HepG2 (cell line): ENCODE results near the gene TMEM44. TPM values are rescaled to one million over a fixed set of nuclear protein-coding genes. Genes with fewer than 3 reads are reported as not detected.

ENCODE experiments used
- GPN1 ChIP-seq: sonication (generic); formaldehyde crosslinking; IDR thresholded peaks from 2 replicates; pipeline ENCODE4 v1.5.1; 2020; ENCODE audit warnings: missing genetic modification reagents, borderline replicate concordance
- GZF1 ChIP-seq: sonication (generic); formaldehyde crosslinking; IDR thresholded peaks from 2 replicates; pipeline ENCODE4 v1.5.1; 2020; ENCODE audit warnings: mild to moderate bottlenecking, missing genetic modification reagents
- KDM2A ChIP-seq: sonication (generic); formaldehyde crosslinking; IDR thresholded peaks from 2 replicates; pipeline ENCODE4 v1.4.0; 2020; ENCODE audit warnings: low read depth, missing genetic modification reagents, borderline replicate concordance
- NFKBIZ ChIP-seq: IDR thresholded peaks from 2 replicates; pipeline ENCODE4 v1.6.1; 2018; ENCODE audit warnings: missing genetic modification reagents, missing compliant biosample characterization
- PLRG1 ChIP-seq: fragments of 450-650 bp; conservative IDR thresholded peaks from 2 replicates; pipeline ENCODE4 v1.6.1; 2016
- RXRA ChIP-seq: sonication (generic); formaldehyde crosslinking; IDR thresholded peaks from 2 replicates; pipeline ENCODE4 v1.5.1; 2020; ENCODE audit warnings: missing genetic modification reagents
- SMAD3 ChIP-seq: sonication (generic); formaldehyde crosslinking; IDR thresholded peaks from 2 replicates; pipeline ENCODE4 v1.4.0; 2020; ENCODE audit warnings: missing genetic modification reagents
- TGIF2 ChIP-seq: IDR thresholded peaks from 2 replicates; pipeline ENCODE4 v1.6.1; 2016; ENCODE audit warnings: control low read depth, missing compliant biosample characterization
- UBTF ChIP-seq: sonication (generic); formaldehyde crosslinking; IDR thresholded peaks from 2 replicates; pipeline ENCODE4 v1.4.0; 2020; ENCODE audit warnings: mild to moderate bottlenecking, missing genetic modification reagents
- ZFAT ChIP-seq: sonication (generic); formaldehyde crosslinking; conservative IDR thresholded peaks from 2 replicates; pipeline ENCODE4 v1.8.1; 2023; ENCODE audit warnings: missing genetic modification reagents, inconsistent platforms
- ZNF329 ChIP-seq: sonication (generic); formaldehyde crosslinking; IDR thresholded peaks from 2 replicates; pipeline ENCODE4 v1.9.0; 2021; ENCODE audit warnings: low read depth, mild to moderate bottlenecking, missing genetic modification reagents
- ZNF333 ChIP-seq: sonication (generic); formaldehyde crosslinking; IDR thresholded peaks from 2 replicates; pipeline ENCODE4 v1.4.0; 2020; ENCODE audit warnings: mild to moderate bottlenecking, missing genetic modification reagents, borderline replicate concordance
- ZNF703 ChIP-seq: sonication (generic); formaldehyde crosslinking; IDR thresholded peaks from 2 replicates; pipeline ENCODE4 v1.5.1; 2020; ENCODE audit warnings: missing genetic modification reagents, mild to moderate bottlenecking, moderate library complexity, borderline replicate concordance
- ZNF747 ChIP-seq: sonication (generic); formaldehyde crosslinking; IDR thresholded peaks from 2 replicates; pipeline ENCODE4 v1.8.1; 2023; ENCODE audit warnings: missing genetic modification reagents, mild to moderate bottlenecking, borderline replicate concordance
- ZNF839 ChIP-seq: sonication (generic); formaldehyde crosslinking; IDR thresholded peaks from 2 replicates; pipeline ENCODE4 v1.4.0; 2020; ENCODE audit warnings: missing genetic modification reagents, mild to moderate bottlenecking, borderline replicate concordance
- ZZZ3 ChIP-seq: sonication (generic); formaldehyde crosslinking; IDR thresholded peaks from 2 replicates; pipeline ENCODE4 v1.4.0; 2020; ENCODE audit warnings: missing genetic modification reagents, mild to moderate bottlenecking, borderline replicate concordance
- polyA plus RNA-seq, 8 experiments: library from polyadenylated mRNA; depleted of rRNA in 3 of 8; stranded (reverse) in 7 of 8; unstranded in 1 of 8; fragments of >200 nt; fragmentation: Illumina TruSeq in 4 of 8; extraction: Trizol in 4 of 8; gene quantifications; 2 replicates each; pipeline versions ENCODE4 v1.2.1 to v1.2.3, GENCODE V29; 2011 to 2016; ENCODE audit warnings: low read depth in 4 of 8, missing spikeins in 1 of 8, mixed read lengths in 1 of 8; ENCODE audit not compliant: insufficient read depth in 1 of 8
- total RNA-seq, 5 experiments: library from RNA; depleted of rRNA; stranded (reverse); fragments of >200 nt; fragmentation: Illumina TruSeq; extraction: Trizol; gene quantifications; 2 replicates each; pipeline ENCODE4 v1.2.3, GENCODE V29; 2016; ENCODE audit warnings: low read depth in 1 of 5
- TF ChIP-seq, protein P1 (sequence below): sonication (generic); formaldehyde crosslinking; IDR thresholded peaks from 2 replicates; pipeline ENCODE4 v1.5.0; 2020; ENCODE audit warnings: mild to moderate bottlenecking, missing genetic modification reagents
- TF ChIP-seq, protein P2 (sequence below): IDR thresholded peaks from 2 replicates; pipeline ENCODE4 v1.6.1; 2016; ENCODE audit warnings: low read depth, control low read depth
- TF ChIP-seq, protein P3 (sequence below): sonication (generic); formaldehyde crosslinking; IDR thresholded peaks from 2 replicates; pipeline ENCODE4 v1.4.0; 2020; ENCODE audit warnings: missing genetic modification reagents
- TF ChIP-seq, protein P4 (sequence below): sonication (generic); formaldehyde crosslinking; IDR thresholded peaks from 2 replicates; pipeline ENCODE4 v1.5.0; 2020; ENCODE audit warnings: mild to moderate bottlenecking, missing genetic modification reagents

Gene TMEM44
- total and polyA plus RNA-seq, 2 of the 13 experiments (the other 11 are each of a cell fraction or from before 2014, with no cell fraction given), result 7.3 to 13.8 TPM

DNA sequence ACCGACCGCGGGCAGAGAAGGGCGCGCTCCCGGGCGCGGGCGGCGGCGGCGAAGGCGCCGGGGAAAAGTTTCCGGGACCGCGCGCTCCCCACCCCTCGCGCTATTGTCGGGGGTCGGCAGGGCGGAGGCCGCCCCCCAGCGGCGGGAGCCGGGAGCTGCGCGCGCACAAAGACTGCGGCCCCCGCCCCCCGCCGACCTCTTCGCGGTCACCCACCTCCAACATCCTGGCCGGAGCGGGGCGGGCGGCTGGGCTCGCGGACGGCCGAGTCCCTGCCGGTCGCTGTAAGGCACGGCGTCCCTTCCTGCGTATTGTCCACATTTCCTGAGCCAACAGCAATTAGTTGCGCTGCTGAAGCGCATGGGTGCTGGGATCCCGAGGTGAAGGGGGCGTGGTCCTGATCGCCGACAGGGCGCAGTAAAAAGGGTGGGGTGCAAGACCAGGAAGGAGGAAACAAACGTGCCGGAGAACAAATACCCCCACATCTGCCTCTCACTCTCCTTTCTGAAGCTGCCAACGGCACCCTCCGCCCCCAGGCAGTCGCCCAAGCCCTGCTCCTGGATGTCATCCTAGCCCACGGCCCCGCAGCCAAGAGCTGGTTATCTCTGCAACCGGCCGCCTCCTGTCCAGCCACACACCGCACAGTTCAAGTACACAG, at the start of gene TMEM44 (continued):
- TF ChIP-seq UBTF (CRISPR knock-in tag) (peak; percentile 94), TGIF2 (CRISPR knock-in tag) (no peak; the same call in 1 of the 2 replicates), ZFAT (CRISPR knock-in tag) (no peak), PLRG1 (no peak), GPN1 (CRISPR knock-in tag) (no peak), ZZZ3 (CRISPR knock-in tag) (no peak), ZNF839 (CRISPR knock-in tag) (no peak), GZF1 (CRISPR knock-in tag) (no peak), RXRA (peak; percentile 69; the same call in 1 of the 2 replicates), ZNF747 (CRISPR knock-in tag) (no peak), KDM2A (CRISPR knock-in tag) (peak; percentile 77), SMAD3 (CRISPR knock-in tag) (no peak; the same call in 1 of the 2 replicates), ZNF333 (no peak), NFKBIZ (CRISPR knock-in tag) (no peak), ZNF329 (CRISPR knock-in tag) (peak; percentile 57; the same call in 1 of the 2 replicates), ZNF703 (CRISPR knock-in tag) (no peak)
- TF ChIP-seq, protein P1, sequence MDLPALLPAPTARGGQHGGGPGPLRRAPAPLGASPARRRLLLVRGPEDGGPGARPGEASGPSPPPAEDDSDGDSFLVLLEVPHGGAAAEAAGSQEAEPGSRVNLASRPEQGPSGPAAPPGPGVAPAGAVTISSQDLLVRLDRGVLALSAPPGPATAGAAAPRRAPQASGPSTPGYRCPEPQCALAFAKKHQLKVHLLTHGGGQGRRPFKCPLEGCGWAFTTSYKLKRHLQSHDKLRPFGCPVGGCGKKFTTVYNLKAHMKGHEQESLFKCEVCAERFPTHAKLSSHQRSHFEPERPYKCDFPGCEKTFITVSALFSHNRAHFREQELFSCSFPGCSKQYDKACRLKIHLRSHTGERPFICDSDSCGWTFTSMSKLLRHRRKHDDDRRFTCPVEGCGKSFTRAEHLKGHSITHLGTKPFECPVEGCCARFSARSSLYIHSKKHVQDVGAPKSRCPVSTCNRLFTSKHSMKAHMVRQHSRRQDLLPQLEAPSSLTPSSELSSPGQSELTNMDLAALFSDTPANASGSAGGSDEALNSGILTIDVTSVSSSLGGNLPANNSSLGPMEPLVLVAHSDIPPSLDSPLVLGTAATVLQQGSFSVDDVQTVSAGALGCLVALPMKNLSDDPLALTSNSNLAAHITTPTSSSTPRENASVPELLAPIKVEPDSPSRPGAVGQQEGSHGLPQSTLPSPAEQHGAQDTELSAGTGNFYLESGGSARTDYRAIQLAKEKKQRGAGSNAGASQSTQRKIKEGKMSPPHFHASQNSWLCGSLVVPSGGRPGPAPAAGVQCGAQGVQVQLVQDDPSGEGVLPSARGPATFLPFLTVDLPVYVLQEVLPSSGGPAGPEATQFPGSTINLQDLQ (CRISPR knock-in tag), result no peak
- TF ChIP-seq, protein P2, sequence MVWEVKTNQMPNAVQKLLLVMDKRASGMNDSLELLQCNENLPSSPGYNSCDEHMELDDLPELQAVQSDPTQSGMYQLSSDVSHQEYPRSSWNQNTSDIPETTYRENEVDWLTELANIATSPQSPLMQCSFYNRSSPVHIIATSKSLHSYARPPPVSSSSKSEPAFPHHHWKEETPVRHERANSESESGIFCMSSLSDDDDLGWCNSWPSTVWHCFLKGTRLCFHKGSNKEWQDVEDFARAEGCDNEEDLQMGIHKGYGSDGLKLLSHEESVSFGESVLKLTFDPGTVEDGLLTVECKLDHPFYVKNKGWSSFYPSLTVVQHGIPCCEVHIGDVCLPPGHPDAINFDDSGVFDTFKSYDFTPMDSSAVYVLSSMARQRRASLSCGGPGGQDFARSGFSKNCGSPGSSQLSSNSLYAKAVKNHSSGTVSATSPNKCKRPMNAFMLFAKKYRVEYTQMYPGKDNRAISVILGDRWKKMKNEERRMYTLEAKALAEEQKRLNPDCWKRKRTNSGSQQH (CRISPR knock-in tag), result no peak
- TF ChIP-seq, protein P3, sequence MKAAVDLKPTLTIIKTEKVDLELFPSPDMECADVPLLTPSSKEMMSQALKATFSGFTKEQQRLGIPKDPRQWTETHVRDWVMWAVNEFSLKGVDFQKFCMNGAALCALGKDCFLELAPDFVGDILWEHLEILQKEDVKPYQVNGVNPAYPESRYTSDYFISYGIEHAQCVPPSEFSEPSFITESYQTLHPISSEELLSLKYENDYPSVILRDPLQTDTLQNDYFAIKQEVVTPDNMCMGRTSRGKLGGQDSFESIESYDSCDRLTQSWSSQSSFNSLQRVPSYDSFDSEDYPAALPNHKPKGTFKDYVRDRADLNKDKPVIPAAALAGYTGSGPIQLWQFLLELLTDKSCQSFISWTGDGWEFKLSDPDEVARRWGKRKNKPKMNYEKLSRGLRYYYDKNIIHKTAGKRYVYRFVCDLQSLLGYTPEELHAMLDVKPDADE (CRISPR knock-in tag), result no peak
- TF ChIP-seq, protein P4, sequence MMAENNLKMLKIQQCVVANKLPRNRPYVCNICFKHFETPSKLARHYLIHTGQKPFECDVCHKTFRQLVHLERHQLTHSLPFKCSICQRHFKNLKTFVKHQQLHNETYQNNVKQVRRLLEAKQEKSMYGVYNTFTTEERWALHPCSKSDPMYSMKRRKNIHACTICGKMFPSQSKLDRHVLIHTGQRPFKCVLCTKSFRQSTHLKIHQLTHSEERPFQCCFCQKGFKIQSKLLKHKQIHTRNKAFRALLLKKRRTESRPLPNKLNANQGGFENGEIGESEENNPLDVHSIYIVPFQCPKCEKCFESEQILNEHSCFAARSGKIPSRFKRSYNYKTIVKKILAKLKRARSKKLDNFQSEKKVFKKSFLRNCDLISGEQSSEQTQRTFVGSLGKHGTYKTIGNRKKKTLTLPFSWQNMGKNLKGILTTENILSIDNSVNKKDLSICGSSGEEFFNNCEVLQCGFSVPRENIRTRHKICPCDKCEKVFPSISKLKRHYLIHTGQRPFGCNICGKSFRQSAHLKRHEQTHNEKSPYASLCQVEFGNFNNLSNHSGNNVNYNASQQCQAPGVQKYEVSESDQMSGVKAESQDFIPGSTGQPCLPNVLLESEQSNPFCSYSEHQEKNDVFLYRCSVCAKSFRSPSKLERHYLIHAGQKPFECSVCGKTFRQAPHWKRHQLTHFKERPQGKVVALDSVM (CRISPR knock-in tag), result peak; percentile 51; the same call in 1 of the 2 replicates
